Measurements from ENCODE around the gene C6orf58. TPM values are rescaled to one million over a fixed set of nuclear protein-coding genes. Genes with fewer than 3 reads are reported as not detected.
"Not testable (repeated sequence)": the region's sequence is repeated elsewhere in the genome, so short reads cannot be mapped to it uniquely, and the experiment has no call there.

C6orf58 gene
- total RNA-seq, 3 donors from 2014 or later = not detected

DNA sequence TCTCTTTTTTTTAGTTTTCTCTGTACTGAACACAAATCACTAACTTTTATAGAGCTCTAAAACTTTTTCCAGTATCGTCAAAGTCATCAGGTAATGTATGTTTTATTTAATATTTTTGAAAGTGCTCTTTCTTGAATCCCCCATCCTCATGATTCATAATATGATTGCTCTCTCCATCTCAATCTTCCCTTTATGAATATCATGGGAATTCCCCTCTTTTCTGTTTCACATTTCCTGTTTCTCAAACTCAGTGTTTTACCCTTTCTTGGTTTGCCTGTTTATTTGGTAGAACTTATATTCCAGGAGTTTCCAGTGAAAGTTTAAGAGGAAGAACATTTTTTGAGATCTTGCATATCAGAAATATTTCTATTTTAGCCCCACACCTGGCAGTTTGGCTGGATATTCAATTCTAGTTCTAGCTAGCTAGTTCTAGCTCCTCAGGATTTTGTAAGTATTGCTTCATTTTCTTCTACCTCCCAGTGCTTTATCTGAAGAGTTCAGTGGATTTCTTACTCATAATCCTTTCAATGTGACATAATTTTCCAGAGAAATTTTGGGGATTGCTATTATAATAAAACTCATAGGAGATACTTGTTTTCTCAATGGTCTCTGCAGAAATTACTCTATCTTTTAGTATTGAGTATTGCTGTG lies 6.1 kb upstream of the C6orf58 start:
- Mint-ChIP-seq H3K4me3 (peak overlapping the region; percentile 17), H3K9me3 (no peaks in the 10 kb centered on the region), H3K27me3 (ENCODE audit: low read depth) (no peaks in the 10 kb centered on the region), H3K4me1 (ENCODE audit: low read depth) (peaks cover 12% of the 10 kb centered on the region), H3K36me3 (ENCODE audit: insufficient read depth) (no peaks in the 10 kb centered on the region)
- DNase-seq = no peak
- peak; percentile 58 to 69 for ATAC-seq

DNA sequence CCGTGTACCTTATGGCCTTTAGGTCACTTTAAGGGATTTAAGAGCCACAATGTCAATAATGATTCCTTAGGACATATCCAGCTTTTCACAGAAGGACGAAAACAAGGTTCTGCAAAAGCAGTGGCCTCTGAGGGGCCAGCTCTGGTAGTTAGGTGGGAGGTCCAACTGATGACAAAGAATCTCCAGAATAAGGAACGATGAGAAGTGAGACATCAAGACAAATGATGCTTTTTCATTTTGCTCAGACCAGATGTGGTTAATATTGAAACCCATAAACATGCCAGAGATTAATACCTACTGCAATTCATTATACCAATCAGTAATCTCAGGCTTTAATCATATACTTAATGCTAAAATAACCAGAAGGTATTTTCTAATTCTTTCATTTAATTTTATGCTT lies 1.9 kb downstream of the C6orf58 start:
- H3K27me3 Mint-ChIP-seq (ENCODE audit: low read depth) = peaks cover 3% of the 10 kb centered on the region
- no peak overlapping the region for H3K4me3 Mint-ChIP-seq
- H3K9me3 Mint-ChIP-seq = no peaks in the 10 kb centered on the region
- no peaks in the 10 kb centered on the region for H3K4me1 Mint-ChIP-seq (ENCODE audit: low read depth)
- no peaks in the 10 kb centered on the region for H3K36me3 Mint-ChIP-seq (ENCODE audit: insufficient read depth)
- ATAC-seq (no peak), DNase-seq (no peak)

DNA sequence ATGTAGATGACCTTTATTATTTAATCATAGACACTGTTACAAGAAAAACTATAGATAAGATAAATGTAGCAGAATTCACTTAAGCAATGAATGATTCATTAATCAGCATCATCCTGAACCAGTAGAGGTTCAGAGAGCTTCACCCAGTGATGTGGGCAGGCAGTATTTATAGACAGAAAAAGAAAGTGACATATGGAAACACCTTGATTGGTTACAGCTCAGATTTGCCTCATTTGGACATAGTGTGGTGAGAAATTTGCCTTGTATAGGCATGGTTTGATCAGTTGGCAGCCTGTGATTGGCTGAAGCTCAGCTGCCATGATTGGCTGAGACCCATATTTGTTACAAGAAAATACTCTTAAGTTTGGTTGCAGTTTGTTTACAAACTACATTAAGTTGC lies 4.6 kb downstream of the C6orf58 start:
- peak in 1 of 2 donors; percentile 46 for ATAC-seq

DNA sequence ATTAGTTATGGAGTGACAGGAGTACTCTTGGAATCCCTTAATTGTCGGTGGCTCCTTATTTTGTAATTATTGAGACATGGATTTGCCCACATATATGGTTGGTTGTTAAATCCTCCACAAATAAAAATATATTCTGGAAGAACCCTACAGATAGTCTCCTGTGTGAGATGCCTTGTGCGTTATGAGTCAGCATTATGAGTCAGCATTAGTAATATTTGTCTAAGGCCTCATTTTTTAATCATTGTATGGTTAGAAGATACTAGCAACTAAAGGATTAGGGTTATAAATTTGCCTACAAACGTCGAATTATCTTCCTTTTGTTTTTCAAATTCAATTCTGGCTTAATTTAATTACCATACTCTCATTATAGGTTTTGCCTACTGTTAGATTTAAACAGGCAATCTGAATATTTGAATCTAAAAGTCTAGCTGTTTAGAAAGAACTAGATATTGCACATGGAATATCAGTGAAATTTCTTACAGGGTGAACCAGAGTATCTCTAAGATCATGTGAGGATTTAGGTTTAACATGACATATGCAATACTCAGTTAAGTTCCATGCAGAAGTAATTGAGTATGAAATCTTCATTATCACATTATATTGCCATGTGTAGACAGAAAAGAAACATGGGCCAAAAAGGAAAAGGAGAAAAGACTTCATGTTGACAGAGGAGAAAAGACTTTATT lies 5.9 kb downstream of the C6orf58 start:
- no peak for ATAC-seq
- Mint-ChIP-seq H3K9me3 (no peaks in the 10 kb centered on the region), H3K4me1 (ENCODE audit: low read depth) (no peaks in the 10 kb centered on the region), H3K27me3 (ENCODE audit: low read depth) (peaks cover 3% of the 10 kb centered on the region), H3K36me3 (ENCODE audit: insufficient read depth) (no peaks in the 10 kb centered on the region), H3K4me3 (no peak overlapping the region)
- no peak for DNase-seq

More for the DNA sequence above, 4.6 kb downstream of the C6orf58 start:
- Mint-ChIP-seq H3K9me3 (no peaks in the 10 kb centered on the region), H3K36me3 (ENCODE audit: insufficient read depth) (no peaks in the 10 kb centered on the region), H3K4me3 (no peak overlapping the region), H3K27me3 (ENCODE audit: low read depth) (peaks cover 6% of the 10 kb centered on the region), H3K4me1 (ENCODE audit: low read depth) (no peaks in the 10 kb centered on the region)
- DNase-seq = no peak

DNA sequence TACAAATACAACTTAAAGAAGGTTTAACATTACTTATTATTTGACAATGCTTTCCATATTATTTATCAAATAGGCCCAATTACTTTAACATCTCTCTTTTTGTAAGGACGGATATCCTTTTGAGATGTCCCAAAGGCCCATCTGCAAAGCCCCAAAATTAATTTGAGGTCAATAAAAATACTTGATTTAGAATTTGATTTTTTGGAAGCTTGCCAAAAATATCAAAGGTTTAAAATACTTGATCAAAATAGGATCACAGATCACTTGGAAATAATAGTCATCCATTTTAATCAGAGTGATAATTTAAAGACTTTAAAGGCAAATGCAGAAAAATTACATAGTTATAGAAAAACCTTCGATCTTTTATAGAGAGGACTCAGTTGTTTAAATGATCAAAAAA lies 8.1 kb downstream of the C6orf58 start:
- Mint-ChIP-seq H3K9me3 (no peaks in the 10 kb centered on the region), H3K4me3 (no peak overlapping the region), H3K27me3 (ENCODE audit: low read depth) (peaks cover 3% of the 10 kb centered on the region), H3K4me1 (ENCODE audit: low read depth) (no peaks in the 10 kb centered on the region), H3K36me3 (ENCODE audit: insufficient read depth) (no peaks in the 10 kb centered on the region)
- ATAC-seq = no peak
- DNase-seq = no peak

DNA sequence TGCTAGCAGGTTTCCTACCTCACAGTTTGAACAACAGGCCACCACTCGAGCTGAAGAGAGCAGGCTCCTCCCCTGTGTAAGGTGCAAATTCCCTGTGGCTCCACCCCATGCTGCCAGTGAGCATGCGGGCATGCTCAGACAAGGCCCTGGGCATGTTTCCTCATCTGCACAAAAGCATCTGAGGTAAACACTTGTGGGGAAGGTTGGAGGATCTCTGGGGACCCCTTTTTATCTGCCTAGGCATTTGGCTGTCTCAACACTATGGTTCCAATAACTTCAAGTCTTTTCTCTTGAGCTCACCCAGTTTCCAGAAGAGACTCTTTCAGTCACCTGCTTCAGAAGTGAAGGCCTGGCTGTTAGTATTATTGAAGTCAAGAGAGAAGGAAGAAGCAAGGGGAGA lies 9.4 kb downstream of the C6orf58 start:
- Mint-ChIP-seq H3K4me1 (ENCODE audit: low read depth) (no peaks in the 10 kb centered on the region), H3K9me3 (no peaks in the 10 kb centered on the region), H3K27me3 (ENCODE audit: low read depth) (peaks cover 3% of the 10 kb centered on the region), H3K36me3 (ENCODE audit: insufficient read depth) (no peaks in the 10 kb centered on the region), H3K4me3 (no peak overlapping the region)
- ATAC-seq = no peak
- no peak for DNase-seq

DNA sequence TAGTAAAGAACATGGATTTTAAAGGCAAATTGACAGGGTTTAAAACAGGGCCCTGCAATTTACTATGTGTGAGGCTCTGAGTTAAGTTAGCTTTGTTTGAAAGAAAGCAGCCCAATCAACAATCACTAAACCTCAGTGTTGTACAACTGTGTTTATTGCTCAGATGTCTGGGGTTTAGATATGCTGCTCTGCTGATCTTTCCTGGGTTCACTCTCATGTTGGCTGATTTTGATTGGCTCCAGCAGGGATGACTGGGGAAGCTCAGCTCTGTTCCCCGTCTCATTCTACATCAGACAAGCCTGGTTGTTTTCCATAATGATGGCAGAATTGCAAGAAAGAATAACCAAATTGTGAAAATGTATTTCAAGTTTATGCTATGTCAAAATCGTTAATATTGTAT lies 10.9 kb downstream of the C6orf58 start:
- no peaks in the 10 kb centered on the region for H3K36me3 Mint-ChIP-seq (ENCODE audit: insufficient read depth)
- ATAC-seq = no peak
- no peaks in the 10 kb centered on the region for H3K4me1 Mint-ChIP-seq (ENCODE audit: low read depth)
- H3K9me3 Mint-ChIP-seq = no peaks in the 10 kb centered on the region
- H3K4me3 Mint-ChIP-seq = no peak overlapping the region
- peaks cover 3% of the 10 kb centered on the region for H3K27me3 Mint-ChIP-seq (ENCODE audit: low read depth)
- DNase-seq = no peak

DNA sequence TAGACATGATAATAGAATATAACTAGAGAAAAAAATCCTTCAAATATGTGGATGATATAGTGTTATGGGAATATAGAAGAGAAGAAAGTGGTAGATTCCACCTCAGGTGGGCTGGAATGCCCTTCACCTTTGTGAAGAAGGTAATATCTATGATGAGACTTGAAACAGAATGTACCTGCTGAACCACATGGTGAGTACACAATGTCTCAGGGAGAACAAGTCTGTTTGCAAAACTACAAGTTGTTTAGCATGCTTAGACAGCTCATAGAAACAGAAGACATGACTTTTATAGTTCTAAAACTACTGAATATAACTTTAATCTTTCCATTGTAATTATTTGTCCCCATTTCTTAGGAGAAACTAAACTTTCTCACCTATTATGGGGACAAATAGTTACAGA lies 12.2 kb downstream of the C6orf58 start:
- H3K4me1 Mint-ChIP-seq (ENCODE audit: low read depth) = no peaks in the 10 kb centered on the region
- ATAC-seq = no peak
- DNase-seq = no peak
- H3K27me3 Mint-ChIP-seq (ENCODE audit: low read depth) = peaks cover 3% of the 10 kb centered on the region
- no peaks in the 10 kb centered on the region for H3K9me3 Mint-ChIP-seq
- no peaks in the 10 kb centered on the region for H3K36me3 Mint-ChIP-seq (ENCODE audit: insufficient read depth)
- no peak overlapping the region for H3K4me3 Mint-ChIP-seq

DNA sequence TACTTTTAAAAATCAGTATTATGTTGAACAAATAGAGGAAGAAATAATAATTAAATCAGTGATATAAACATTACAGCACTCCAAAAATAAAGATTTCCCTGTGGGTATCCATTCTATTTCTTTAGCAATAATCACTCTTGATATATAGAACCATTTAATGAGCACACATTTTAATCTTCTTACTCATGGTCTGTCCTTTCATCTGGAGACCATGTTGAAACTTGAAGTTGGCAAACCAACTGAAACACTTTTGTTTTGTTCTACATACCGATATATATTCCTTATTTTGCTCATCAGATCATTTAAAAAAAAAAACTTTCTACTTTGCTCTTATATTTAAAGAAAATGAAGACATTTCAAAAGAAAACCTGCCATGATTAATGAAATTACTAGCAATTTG lies 13.4 kb downstream of the C6orf58 start:
- ATAC-seq (no peak), DNase-seq (no peak)
- H3K4me3 Mint-ChIP-seq = no peak overlapping the region
- no peaks in the 10 kb centered on the region for H3K36me3 Mint-ChIP-seq (ENCODE audit: insufficient read depth)
- no peaks in the 10 kb centered on the region for H3K4me1 Mint-ChIP-seq (ENCODE audit: low read depth)
- H3K9me3 Mint-ChIP-seq = no peaks in the 10 kb centered on the region
- H3K27me3 Mint-ChIP-seq (ENCODE audit: low read depth) = peaks cover 3% of the 10 kb centered on the region

DNA sequence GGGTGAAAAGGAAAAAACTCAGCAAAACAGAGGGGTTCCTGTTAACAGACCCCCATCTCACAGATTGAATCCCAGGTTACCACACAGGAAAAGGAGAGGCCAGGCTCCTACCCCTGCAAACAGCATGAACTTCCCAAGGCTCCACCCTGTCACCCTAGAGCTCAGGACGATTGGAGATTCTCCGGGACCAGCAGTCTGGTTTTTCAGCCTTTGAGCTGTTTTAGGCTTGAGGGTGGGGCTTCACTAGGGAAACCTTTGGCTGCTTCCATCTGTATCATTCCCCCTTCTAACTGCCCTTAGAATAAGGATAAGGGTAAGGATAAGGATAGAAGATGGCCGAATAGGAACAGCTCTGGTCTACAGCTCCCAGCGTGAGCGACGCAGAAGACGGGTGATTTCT lies 16.0 kb downstream of the C6orf58 start:
- H3K4me3 Mint-ChIP-seq = no peak overlapping the region

DNA sequence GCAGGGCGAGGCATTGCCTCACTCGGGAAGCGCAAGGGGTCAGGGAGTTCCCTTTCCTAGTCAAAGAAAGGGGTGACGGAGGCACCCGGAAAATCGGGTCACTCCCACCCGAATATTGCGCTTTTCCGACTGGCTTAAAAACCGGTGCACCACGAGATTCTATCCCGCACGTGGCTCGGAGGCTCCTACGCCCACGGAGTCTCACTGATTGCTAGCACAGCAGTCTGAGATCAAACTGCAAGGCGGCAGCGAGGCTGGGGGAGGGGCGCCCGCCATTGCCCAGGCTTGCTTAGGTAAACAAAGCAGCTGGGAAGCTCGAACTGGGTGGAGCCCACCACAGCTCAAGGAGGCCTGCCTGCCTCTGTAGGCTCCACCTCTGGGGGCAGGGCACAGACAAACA lies 16.5 kb downstream of the C6orf58 start:
- not testable (repeated sequence) for H3K27me3 Mint-ChIP-seq (ENCODE audit: low read depth); H3K9me3 Mint-ChIP-seq; H3K4me3 Mint-ChIP-seq; H3K36me3 Mint-ChIP-seq (ENCODE audit: insufficient read depth); H3K4me1 Mint-ChIP-seq (ENCODE audit: low read depth); ATAC-seq; DNase-seq

More for the DNA sequence above, 16.0 kb downstream of the C6orf58 start:
- H3K9me3 Mint-ChIP-seq = no peaks in the 10 kb centered on the region
- no peaks in the 10 kb centered on the region for H3K27me3 Mint-ChIP-seq (ENCODE audit: low read depth)
- ATAC-seq (no peak), DNase-seq (no peak)
- H3K36me3 Mint-ChIP-seq (ENCODE audit: insufficient read depth) = no peaks in the 10 kb centered on the region
- no peaks in the 10 kb centered on the region for H3K4me1 Mint-ChIP-seq (ENCODE audit: low read depth)

DNA sequence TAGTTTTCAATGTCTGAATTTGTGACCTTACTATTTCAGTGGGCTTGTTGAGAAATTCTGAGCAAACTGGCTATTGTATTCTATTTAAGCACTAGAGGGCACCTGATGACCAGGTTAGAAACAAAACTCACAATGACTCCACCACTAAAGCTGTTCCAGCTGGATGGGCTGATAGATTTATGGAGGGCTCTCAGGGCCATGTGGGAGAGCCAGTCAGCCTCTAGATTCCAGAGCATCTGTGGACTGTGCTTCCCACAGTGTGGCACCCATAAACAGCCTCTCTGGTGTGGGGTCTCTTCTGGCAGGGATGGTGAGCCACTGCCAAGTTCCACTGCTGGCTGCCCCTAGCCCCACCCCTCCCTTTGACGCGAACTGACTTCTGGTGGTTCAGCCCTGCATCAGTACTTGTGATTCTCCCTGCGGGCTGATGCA lies 29.2 kb downstream of the C6orf58 start:
- H3K4me1 Mint-ChIP-seq (ENCODE audit: low read depth) = no peaks in the 10 kb centered on the region
- DNase-seq (no peak), ATAC-seq (no peak)
- no peaks in the 10 kb centered on the region for H3K9me3 Mint-ChIP-seq
- no peak overlapping the region for H3K4me3 Mint-ChIP-seq
- H3K27me3 Mint-ChIP-seq (ENCODE audit: low read depth) = no peaks in the 10 kb centered on the region
- no peaks in the 10 kb centered on the region for H3K36me3 Mint-ChIP-seq (ENCODE audit: insufficient read depth)

DNA sequence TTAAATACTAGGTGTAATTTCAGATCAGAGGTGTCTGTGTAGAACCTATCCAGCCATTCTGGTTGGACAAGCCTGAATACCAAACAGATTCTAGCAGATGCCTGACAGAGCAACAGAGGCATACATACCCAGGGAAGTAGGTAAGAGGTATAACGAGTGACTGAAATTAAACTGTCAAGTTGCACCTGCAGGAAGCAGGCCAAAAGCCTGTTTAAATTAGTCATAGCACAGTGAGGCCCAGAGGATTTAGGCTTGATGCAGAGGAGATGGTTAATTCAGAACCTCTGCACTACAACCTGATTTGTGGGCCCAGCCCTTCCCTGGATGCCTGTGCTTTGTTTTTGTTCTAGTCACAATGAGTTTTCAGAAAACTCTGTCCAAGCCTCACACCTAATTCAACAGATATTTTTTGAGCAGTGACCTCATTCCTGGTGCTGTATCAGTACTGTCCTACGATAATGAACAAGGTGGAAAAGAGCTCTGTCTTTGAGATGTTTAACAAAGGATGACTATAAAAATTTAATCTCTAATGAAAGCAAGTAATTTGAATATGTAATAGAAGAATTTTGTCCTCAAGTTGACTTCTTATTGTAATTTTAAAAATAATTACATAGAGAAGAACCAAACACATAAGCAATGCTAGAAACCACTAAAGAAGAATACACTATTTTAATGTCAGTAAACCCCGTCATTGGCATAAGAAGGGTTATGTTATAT lies 31.7 kb downstream of the C6orf58 start:
- no peak overlapping the region for H3K4me3 Mint-ChIP-seq
- no peaks in the 10 kb centered on the region for H3K36me3 Mint-ChIP-seq (ENCODE audit: insufficient read depth)
- ATAC-seq = no peak
- no peak for DNase-seq
- H3K27me3 Mint-ChIP-seq (ENCODE audit: low read depth) = no peaks in the 10 kb centered on the region
- H3K9me3 Mint-ChIP-seq = no peaks in the 10 kb centered on the region
- H3K4me1 Mint-ChIP-seq (ENCODE audit: low read depth) = no peaks in the 10 kb centered on the region

DNA sequence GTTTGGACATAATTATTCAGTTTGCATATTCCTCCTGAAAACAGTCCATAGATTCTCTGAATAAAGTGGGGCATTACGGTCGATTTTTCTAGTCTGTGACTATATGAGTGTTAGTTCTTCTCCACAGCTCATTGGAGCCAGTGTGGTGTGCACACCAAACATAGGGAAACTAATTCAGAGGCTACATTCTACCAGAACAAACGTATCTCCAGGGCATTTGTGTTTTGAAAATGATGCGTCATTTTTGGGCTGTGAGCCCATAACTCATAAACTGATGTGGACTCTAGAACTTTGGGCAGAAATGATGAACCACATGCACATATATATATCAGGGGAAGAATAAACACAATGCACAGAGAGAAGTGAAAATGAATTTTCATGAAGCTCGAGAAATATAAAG lies 41.8 kb downstream of the C6orf58 start:
- Mint-ChIP-seq H3K4me1 (ENCODE audit: low read depth) (no peaks in the 10 kb centered on the region), H3K9me3 (no peaks in the 10 kb centered on the region), H3K36me3 (ENCODE audit: insufficient read depth) (no peaks in the 10 kb centered on the region), H3K4me3 (no peak overlapping the region), H3K27me3 (ENCODE audit: low read depth) (no peaks in the 10 kb centered on the region)
- DNase-seq (no peak), ATAC-seq (no peak)

DNA sequence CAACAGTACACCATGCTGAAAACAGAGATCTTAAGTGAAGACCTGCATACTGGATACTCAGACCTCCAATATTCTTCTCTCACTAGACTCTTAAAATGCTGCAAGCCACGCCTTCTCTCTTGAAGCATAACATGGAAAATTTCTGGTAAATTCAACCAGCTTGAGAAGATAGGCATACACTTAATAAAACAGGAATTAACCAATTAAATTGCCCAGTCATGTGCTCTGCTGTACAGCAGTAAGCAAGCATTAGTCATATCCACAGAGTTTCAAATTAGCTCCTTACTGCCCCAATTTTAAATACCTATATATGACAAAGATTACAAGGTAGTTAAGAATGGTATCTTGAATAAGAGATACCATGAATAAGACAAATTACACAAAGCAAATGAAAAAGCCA lies 53.8 kb downstream of the C6orf58 start:
- Mint-ChIP-seq H3K4me1 (ENCODE audit: low read depth) (no peaks in the 10 kb centered on the region), H3K4me3 (no peak overlapping the region), H3K36me3 (ENCODE audit: insufficient read depth) (no peaks in the 10 kb centered on the region), H3K27me3 (ENCODE audit: low read depth) (no peaks in the 10 kb centered on the region), H3K9me3 (no peaks in the 10 kb centered on the region)
- no peak for DNase-seq
- no peak for ATAC-seq

All from activated T-cell treated with anti-CD3 and anti-CD28 coated beads, Interleukin-2, amount 50 U/mL, for 4 hours (primary cell).